Measurements from ENCODE around the gene KIF12.

- TF ChIP-seq CTCF (IDR thresholded peaks at IDR 0.05; ENCODE audit: low read length) (no peak), EZH2 (optimal IDR thresholded peaks at IDR 0.05; ENCODE audit: low read depth, low read length) (no peak)
Measured at GRCh38 chr9:114121227-114122135, 22.4 kb upstream of the KIF12 start.
